ENCODE results near the gene CCDC157. TPM values are rescaled to one million over a fixed set of nuclear protein-coding genes. Genes with fewer than 3 reads are reported as not detected.

CCDC157 gene
- total and polyA plus RNA-seq, 2 of the 4 experiments (the other 2 are of a cell fraction): 0.90 to 2.2 TPM

DNA sequence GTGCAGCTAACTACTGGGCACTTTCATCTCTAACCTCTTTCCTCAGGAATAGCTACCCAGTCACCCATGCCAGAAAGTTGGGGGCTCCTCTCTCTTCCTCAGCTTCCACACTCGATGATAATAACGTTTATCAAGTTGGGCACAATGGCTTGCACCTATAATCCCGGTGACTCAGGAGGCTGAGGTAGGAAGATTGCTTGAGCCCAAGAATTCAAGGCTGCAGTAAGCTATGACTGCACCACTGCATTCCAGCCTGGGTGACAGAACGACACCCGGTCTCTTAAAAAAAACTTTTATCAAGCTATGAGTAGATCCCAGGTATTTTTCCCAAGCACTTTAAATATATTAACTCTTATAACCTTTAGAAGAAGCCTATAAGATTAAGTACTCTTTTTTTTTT, 2.2 kb upstream of the CCDC157 start:
- DNase-seq: no peak
- Histone ChIP-seq H2AK5ac (ENCODE audit: low read depth, low read length) (no peak overlapping the region), H3K4me3 (ENCODE audit: insufficient read depth, low read depth, low read length) (no peak overlapping the region), H3K27ac (ENCODE audit: insufficient read depth, low read length) (no peak overlapping the region), H3K9me1 (ENCODE audit: insufficient read depth, low read length) (peaks cover 15% of the 10 kb centered on the region), H3K4me2 (ENCODE audit: low read depth, low read length) (no peak overlapping the region), H2BK15ac (ENCODE audit: low read depth, low read length) (no peak overlapping the region), H4K8ac (ENCODE audit: low read depth in 2 of 2, low read length in 2 of 2) (no peak overlapping the region), H2AFZ (replicated peaks; ENCODE audit: low read length, poor library complexity) (no peak overlapping the region), H4K5ac (ENCODE audit: low read depth, low read length) (no peak overlapping the region), H3K18ac (ENCODE audit: low read depth, low read length) (no peak overlapping the region), H3K9ac (ENCODE audit: low read depth, low read length) (no peak overlapping the region), H2BK5ac (ENCODE audit: low read depth, low read length, poor library complexity, severe bottlenecking) (no peak overlapping the region), H3K14ac (replicated peaks; ENCODE audit: low read depth, low read length) (no peak overlapping the region), H3K79me1 (ENCODE audit: low read depth in 1 of 2, low read length in 2 of 2) (peaks cover 26 to 63% of the 10 kb centered on the region in 2 experiments), H4K91ac (ENCODE audit: insufficient read depth, low read depth, low read length) (no peak overlapping the region), H2BK120ac (ENCODE audit: low read depth, low read length) (no peak overlapping the region), H3K4me1 (ENCODE audit: control insufficient read depth, insufficient read depth, low read length) (peaks cover 12% of the 10 kb centered on the region), H3K27me3 (ENCODE audit: control insufficient read depth, insufficient read depth, low read length) (no peaks in the 10 kb centered on the region), H3K23ac (ENCODE audit: low read depth, low read length) (no peak overlapping the region), H3K9me3 (ENCODE audit: control insufficient read depth, insufficient read depth, low read length) (no peaks in the 10 kb centered on the region), H2BK20ac (ENCODE audit: low read depth, low read length) (no peak overlapping the region), H3K36me3 (ENCODE audit: control insufficient read depth, insufficient read depth, low read length) (peaks cover 27% of the 10 kb centered on the region), H2AK9ac (replicated peaks; ENCODE audit: low read depth, low read length, poor library complexity) (no peak overlapping the region), H3K4ac (ENCODE audit: low read depth, low read length) (no peak overlapping the region), H3K56ac (ENCODE audit: extremely low read depth, insufficient read depth, low read length) (no peak overlapping the region), H4K20me1 (ENCODE audit: insufficient read depth, low read length) (peaks cover 39% of the 10 kb centered on the region)
- dilution Hi-C loops (cut with HindIII; ENCODE audit: low sequenced_read_pairs, unreplicated experiment): no loop called here
- ChIA-PET POLR2A (ENCODE audit: unreplicated experiment) (no interaction called here), CTCF (no interaction called here)
- BruUV-seq (replicated peaks): no TSS peak
- intact Hi-C loops (cut with micrococcal nuclease): no loop called here
- ATAC-seq (ENCODE audit: low read depth): no peak
- 89% methylated on average over 3 of the region's 5 CpGs; no CpG with 5 or more reads in 1 of the 2 experiments for WGBS, 2 experiments (ENCODE audit: extremely low coverage in 2 of 2, insufficient read length in 1 of 2)
- in situ Hi-C loops (cut with MboI; ENCODE audit: low sequenced_read_pairs): no loop called here
- TF ChIP-seq MXI1 (IDR thresholded peaks at IDR 0.05; ENCODE audit: borderline replicate concordance, low read depth, low read length): no peak
- TF ChIP-seq, protein P1, sequence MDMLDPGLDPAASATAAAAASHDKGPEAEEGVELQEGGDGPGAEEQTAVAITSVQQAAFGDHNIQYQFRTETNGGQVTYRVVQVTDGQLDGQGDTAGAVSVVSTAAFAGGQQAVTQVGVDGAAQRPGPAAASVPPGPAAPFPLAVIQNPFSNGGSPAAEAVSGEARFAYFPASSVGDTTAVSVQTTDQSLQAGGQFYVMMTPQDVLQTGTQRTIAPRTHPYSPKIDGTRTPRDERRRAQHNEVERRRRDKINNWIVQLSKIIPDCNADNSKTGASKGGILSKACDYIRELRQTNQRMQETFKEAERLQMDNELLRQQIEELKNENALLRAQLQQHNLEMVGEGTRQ (IDR thresholded peaks at IDR 0.05; ENCODE audit: low read depth, low read length): no peak
- no peak for TF ChIP-seq RFX5 (IDR thresholded peaks at IDR 0.05; ENCODE audit: low read depth, low read length)
- TF ChIP-seq, protein P2, sequence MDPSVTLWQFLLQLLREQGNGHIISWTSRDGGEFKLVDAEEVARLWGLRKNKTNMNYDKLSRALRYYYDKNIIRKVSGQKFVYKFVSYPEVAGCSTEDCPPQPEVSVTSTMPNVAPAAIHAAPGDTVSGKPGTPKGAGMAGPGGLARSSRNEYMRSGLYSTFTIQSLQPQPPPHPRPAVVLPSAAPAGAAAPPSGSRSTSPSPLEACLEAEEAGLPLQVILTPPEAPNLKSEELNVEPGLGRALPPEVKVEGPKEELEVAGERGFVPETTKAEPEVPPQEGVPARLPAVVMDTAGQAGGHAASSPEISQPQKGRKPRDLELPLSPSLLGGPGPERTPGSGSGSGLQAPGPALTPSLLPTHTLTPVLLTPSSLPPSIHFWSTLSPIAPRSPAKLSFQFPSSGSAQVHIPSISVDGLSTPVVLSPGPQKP (IDR thresholded peaks at IDR 0.05; ENCODE audit: borderline replicate concordance, low read depth, low read length): no peak
- TF ChIP-seq POLR2A (IDR thresholded peaks at IDR 0.05; ENCODE audit: low read depth, low read length): no peak
- TF ChIP-seq CEBPB (IDR thresholded peaks at IDR 0.05; ENCODE audit: low read depth, low read length): no peak
- no peak for TF ChIP-seq NFE2L2 (IDR thresholded peaks at IDR 0.05; ENCODE audit: low read depth, low read length)
- TF ChIP-seq RAD21 (IDR thresholded peaks at IDR 0.05; ENCODE audit: low read length): no peak
- no peak for TF ChIP-seq CHD1 (IDR thresholded peaks at IDR 0.05; ENCODE audit: low read depth, low read length)
- no peak for TF ChIP-seq MAZ (IDR thresholded peaks at IDR 0.05; ENCODE audit: borderline replicate concordance, low read depth, low read length)
- no peak for TF ChIP-seq BHLHE40 (IDR thresholded peaks at IDR 0.05; ENCODE audit: low read depth, low read length)
- TF ChIP-seq FOS (IDR thresholded peaks at IDR 0.05; ENCODE audit: low read depth, low read length): no peak
- TF ChIP-seq MAFK (IDR thresholded peaks at IDR 0.05; ENCODE audit: low read depth, low read length): no peak
- TF ChIP-seq SMC3 (IDR thresholded peaks at IDR 0.05; ENCODE audit: low read depth, low read length): no peak
- no peak for TF ChIP-seq RCOR1 (IDR thresholded peaks at IDR 0.05; ENCODE audit: insufficient replicate concordance, low read length)
- TF ChIP-seq, protein P3, sequence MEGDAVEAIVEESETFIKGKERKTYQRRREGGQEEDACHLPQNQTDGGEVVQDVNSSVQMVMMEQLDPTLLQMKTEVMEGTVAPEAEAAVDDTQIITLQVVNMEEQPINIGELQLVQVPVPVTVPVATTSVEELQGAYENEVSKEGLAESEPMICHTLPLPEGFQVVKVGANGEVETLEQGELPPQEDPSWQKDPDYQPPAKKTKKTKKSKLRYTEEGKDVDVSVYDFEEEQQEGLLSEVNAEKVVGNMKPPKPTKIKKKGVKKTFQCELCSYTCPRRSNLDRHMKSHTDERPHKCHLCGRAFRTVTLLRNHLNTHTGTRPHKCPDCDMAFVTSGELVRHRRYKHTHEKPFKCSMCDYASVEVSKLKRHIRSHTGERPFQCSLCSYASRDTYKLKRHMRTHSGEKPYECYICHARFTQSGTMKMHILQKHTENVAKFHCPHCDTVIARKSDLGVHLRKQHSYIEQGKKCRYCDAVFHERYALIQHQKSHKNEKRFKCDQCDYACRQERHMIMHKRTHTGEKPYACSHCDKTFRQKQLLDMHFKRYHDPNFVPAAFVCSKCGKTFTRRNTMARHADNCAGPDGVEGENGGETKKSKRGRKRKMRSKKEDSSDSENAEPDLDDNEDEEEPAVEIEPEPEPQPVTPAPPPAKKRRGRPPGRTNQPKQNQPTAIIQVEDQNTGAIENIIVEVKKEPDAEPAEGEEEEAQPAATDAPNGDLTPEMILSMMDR (conservative IDR thresholded peaks at IDR 0.05; ENCODE audit: low read depth, low read length): no peak

Data from IMR-90 (cell line).